ENCODE data around the gene LNX1. TPM values are rescaled to one million over a fixed set of nuclear protein-coding genes. Genes with fewer than 3 reads are reported as not detected.

Gene LNX1
- total RNA-seq, 1 experiment from 2014 or later, result 3.3 TPM

DNA sequence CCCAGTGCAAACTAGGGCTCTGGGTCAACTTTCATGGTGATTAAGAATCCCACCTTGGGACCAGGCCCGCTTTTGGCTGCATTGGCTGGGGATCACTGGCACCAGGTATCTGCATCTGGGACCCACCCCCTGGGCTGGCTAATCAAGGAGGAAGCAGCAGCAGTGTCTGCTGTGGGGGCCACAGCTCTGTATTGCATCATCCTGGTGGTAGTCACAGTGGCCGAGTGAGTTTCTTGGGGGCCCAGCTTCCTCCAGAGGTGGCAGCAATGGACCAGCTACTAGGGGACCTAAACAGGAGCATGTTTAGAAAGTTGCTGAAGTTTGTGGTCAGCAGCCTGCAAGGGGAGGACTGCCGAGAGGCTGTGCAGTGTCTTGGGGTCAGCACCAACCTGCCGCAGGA is 15.7 kb downstream of the LNX1 start:
- intact Hi-C loops (cut with micrococcal nuclease), result no loop called here
- RAD21 ChIA-PET (ENCODE audit: low non-redundant PET in 1 of 2, low total read pairs in 2 of 2, uncharacterized antibody in 2 of 2, unreplicated experiment in 2 of 2), result no interaction called here
- Histone ChIP-seq H3K36me3 (ENCODE audit: control insufficient read depth in 1 of 2, insufficient read depth in 2 of 2, low read length in 2 of 2) (no peaks in the 10 kb centered on the region), H3K9me3 (ENCODE audit: control insufficient read depth in 1 of 2, insufficient read depth in 1 of 2, low read depth in 1 of 2, low read length in 2 of 2) (no peaks in the 10 kb centered on the region), H2AFZ (ENCODE audit: low read depth, low read length, poor library complexity, severe bottlenecking) (no peak overlapping the region), H3K9me2 (ENCODE audit: insufficient read depth) (no peaks in the 10 kb centered on the region), H3K4me1 (ENCODE audit: control insufficient read depth in 1 of 2, insufficient read depth in 2 of 2, low read length in 2 of 2) (no peaks in the 10 kb centered on the region), H3K9ac (ENCODE audit: low read length) (no peak overlapping the region), H3K27ac (ENCODE audit: low read depth, low read length) (no peak overlapping the region), H3K27me3 (ENCODE audit: insufficient read depth, low read length) (no peaks in the 10 kb centered on the region), H3K79me2 (ENCODE audit: insufficient read depth, low read length) (no peaks in the 10 kb centered on the region), H4K20me1 (ENCODE audit: insufficient read depth) (no peaks in the 10 kb centered on the region), H3K4me3 (replicated peaks in 1 of 2; ENCODE audit: low read depth in 1 of 2, low read length in 2 of 2) (no peak overlapping the region), H3K4me2 (ENCODE audit: low read length) (no peak overlapping the region)
- CTCF ChIA-PET, result no interaction called here
- ATAC-seq (no peak), DNase-seq (ENCODE audit: low read depth, low spot score) (no peak)
- POLR2A ChIA-PET, result no interaction called here
- no TSS peak for BruUV-seq (replicated peaks)
- TF ChIP-seq, protein P1, sequence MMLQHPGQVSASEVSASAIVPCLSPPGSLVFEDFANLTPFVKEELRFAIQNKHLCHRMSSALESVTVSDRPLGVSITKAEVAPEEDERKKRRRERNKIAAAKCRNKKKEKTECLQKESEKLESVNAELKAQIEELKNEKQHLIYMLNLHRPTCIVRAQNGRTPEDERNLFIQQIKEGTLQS (IDR thresholded peaks at IDR 0.05), result no peak
- TF ChIP-seq POLR2AphosphoS5 (IDR thresholded peaks at IDR 0.05; ENCODE audit: low read depth, low read length) (no peak), TCF7L2 (IDR thresholded peaks at IDR 0.05; ENCODE audit: borderline replicate concordance, extremely low read depth, insufficient read depth, insufficient read length) (no peak), CEBPB (IDR thresholded peaks at IDR 0.05; ENCODE audit: low read depth) (no peak), YY1 (IDR thresholded peaks at IDR 0.05; ENCODE audit: extremely low read depth, insufficient replicate concordance, low read depth, low read length) (no peak), SP1 (IDR thresholded peaks at IDR 0.05; ENCODE audit: low read depth) (no peak), CBX3 (IDR thresholded peaks at IDR 0.05; ENCODE audit: low read depth) (no peak), ELF1 (IDR thresholded peaks at IDR 0.05; ENCODE audit: borderline replicate concordance, low read depth) (no peak), ZFX (IDR thresholded peaks at IDR 0.05) (no peak), SIN3A (IDR thresholded peaks at IDR 0.05; ENCODE audit: low read depth) (no peak), SRF (IDR thresholded peaks at IDR 0.05; ENCODE audit: low read depth) (no peak), EZH2phosphoT487 (IDR thresholded peaks at IDR 0.05; ENCODE audit: borderline replicate concordance) (no peak), JUND (IDR thresholded peaks at IDR 0.05) (no peak), EZH2 (IDR thresholded peaks at IDR 0.05) (no peak)
- TF ChIP-seq, protein P2, sequence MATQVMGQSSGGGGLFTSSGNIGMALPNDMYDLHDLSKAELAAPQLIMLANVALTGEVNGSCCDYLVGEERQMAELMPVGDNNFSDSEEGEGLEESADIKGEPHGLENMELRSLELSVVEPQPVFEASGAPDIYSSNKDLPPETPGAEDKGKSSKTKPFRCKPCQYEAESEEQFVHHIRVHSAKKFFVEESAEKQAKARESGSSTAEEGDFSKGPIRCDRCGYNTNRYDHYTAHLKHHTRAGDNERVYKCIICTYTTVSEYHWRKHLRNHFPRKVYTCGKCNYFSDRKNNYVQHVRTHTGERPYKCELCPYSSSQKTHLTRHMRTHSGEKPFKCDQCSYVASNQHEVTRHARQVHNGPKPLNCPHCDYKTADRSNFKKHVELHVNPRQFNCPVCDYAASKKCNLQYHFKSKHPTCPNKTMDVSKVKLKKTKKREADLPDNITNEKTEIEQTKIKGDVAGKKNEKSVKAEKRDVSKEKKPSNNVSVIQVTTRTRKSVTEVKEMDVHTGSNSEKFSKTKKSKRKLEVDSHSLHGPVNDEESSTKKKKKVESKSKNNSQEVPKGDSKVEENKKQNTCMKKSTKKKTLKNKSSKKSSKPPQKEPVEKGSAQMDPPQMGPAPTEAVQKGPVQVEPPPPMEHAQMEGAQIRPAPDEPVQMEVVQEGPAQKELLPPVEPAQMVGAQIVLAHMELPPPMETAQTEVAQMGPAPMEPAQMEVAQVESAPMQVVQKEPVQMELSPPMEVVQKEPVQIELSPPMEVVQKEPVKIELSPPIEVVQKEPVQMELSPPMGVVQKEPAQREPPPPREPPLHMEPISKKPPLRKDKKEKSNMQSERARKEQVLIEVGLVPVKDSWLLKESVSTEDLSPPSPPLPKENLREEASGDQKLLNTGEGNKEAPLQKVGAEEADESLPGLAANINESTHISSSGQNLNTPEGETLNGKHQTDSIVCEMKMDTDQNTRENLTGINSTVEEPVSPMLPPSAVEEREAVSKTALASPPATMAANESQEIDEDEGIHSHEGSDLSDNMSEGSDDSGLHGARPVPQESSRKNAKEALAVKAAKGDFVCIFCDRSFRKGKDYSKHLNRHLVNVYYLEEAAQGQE (IDR thresholded peaks at IDR 0.05; ENCODE audit: low read depth), result no peak
- TF ChIP-seq, protein P3, sequence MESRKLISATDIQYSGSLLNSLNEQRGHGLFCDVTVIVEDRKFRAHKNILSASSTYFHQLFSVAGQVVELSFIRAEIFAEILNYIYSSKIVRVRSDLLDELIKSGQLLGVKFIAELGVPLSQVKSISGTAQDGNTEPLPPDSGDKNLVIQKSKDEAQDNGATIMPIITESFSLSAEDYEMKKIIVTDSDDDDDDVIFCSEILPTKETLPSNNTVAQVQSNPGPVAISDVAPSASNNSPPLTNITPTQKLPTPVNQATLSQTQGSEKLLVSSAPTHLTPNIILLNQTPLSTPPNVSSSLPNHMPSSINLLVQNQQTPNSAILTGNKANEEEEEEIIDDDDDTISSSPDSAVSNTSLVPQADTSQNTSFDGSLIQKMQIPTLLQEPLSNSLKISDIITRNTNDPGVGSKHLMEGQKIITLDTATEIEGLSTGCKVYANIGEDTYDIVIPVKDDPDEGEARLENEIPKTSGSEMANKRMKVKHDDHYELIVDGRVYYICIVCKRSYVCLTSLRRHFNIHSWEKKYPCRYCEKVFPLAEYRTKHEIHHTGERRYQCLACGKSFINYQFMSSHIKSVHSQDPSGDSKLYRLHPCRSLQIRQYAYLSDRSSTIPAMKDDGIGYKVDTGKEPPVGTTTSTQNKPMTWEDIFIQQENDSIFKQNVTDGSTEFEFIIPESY (IDR thresholded peaks at IDR 0.05; ENCODE audit: extremely low read depth, insufficient replicate concordance, low read length), result no peak
- TF ChIP-seq, protein P4, sequence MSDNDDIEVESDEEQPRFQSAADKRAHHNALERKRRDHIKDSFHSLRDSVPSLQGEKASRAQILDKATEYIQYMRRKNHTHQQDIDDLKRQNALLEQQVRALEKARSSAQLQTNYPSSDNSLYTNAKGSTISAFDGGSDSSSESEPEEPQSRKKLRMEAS (IDR thresholded peaks at IDR 0.05), result no peak

Measured in HCT116 (cell line).